PC-9 (cell line): ENCODE results near the gene CLTB.

Source experiments
- CTCF ChIP-seq: fragments of 200-600 bp; sonication (generic); conservative IDR thresholded peaks from 2 replicates; pipeline ENCODE4 v1.6.1; 2017; ENCODE audit warnings: mixed run types, antibody characterized with exemption, mild to moderate bottlenecking, moderate library complexity
- EZH2 ChIP-seq: fragments of 200-600 bp; sonication (generic); IDR thresholded peaks from 2 replicates; pipeline ENCODE4 v1.8.0; 2017; ENCODE audit warnings: antibody characterized with exemption, low read depth

DNA sequence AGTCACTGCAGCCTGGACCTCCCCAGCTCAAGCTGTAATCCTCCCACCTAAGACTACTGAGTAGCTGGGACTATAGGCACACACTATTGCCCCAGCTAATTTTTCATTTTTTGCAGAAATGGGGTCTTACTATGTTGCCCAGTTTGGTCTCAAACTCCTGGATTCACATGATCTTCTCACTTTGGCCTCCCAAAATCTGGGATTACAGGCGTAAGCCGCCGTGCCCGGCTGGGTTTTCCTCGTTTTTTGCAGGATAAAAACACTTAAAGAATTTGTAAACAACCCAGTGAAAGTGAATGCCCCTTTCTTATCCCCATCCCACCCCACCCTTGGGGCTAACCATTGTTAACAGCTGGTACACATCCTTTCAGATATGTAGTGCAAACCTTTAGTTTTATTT, 7.7 kb downstream of the CLTB start:
- TF ChIP-seq CTCF (no peak), EZH2 (no peak)
